GM12872 (cell line): Measurements from ENCODE around the gene C5.

ENCODE experiments used
- CTCF ChIP-seq: IDR thresholded peaks from 3 replicates; pipeline ENCODE4 v1.5.1; 2011; ENCODE audit warnings: low read depth, mild to moderate bottlenecking, low read length, moderate library complexity; ENCODE audit not compliant: insufficient read depth

C5 gene

GRCh38 chr9:120961936-120962335, 88.1 kb downstream of the C5 start:
- no peak for TF ChIP-seq CTCF

- TF ChIP-seq CTCF = no peak
These were observed 90.1 kb downstream of the C5 start for GRCh38 chr9:120960001-120960400.

GRCh38 chr9:120956862-120957261, 93.2 kb downstream of the C5 start:
- TF ChIP-seq CTCF = no peak

GRCh38 chr9:120951960-120952618, 98.0 kb downstream of the C5 start:
- no peak for TF ChIP-seq CTCF

GRCh38 chr9:120950421-120951388, 99.4 kb downstream of the C5 start:
- TF ChIP-seq CTCF = no peak

GRCh38 chr9:120949290-120949689, 100.8 kb downstream of the C5 start:
- no peak for TF ChIP-seq CTCF

- no peak for TF ChIP-seq CTCF
These were observed 101.3 kb downstream of the C5 start for GRCh38 chr9:120948824-120949223.
